ENCODE measurements around the gene ORC4. TPM values are rescaled to one million over a fixed set of nuclear protein-coding genes. Genes with fewer than 3 reads are reported as not detected.

Gene ORC4
- total and polyA plus RNA-seq, 2 of the 8 experiments (the other 6 are each of a cell fraction or from before 2014, with no cell fraction given) = 22.7 to 63.7 TPM

GRCh38 chr2:147976102-147976501, 44.4 kb downstream of the ORC4 start:
- Histone ChIP-seq H4K91ac (replicated peaks; ENCODE audit: insufficient read length, low read length) (no peak overlapping the region), H3K27me3 (replicated peaks in 1 of 4; ENCODE audit: control insufficient read depth in 3 of 4, extremely low read depth in 1 of 4, insufficient read depth in 3 of 4, low read length in 3 of 4) (no peaks in the 10 kb centered on the region), H3K23me2 (ENCODE audit: low read depth, low read length) (no peaks in the 10 kb centered on the region), H3K9ac (replicated peaks in 1 of 4; ENCODE audit: extremely low read depth in 1 of 4, low read depth in 3 of 4, low read length in 3 of 4) (no peak overlapping the region), H3K27ac (ENCODE audit: low read depth, low read length) (no peak overlapping the region), H3K23ac (ENCODE audit: insufficient read length) (no peak overlapping the region), H2BK15ac (ENCODE audit: low read length) (no peak overlapping the region), H3K4me3 (ENCODE audit: extremely low read depth in 1 of 4, insufficient read depth in 2 of 4, low read depth in 3 of 4, low read length in 4 of 4) (no peak overlapping the region), H2BK120ac (replicated peaks; ENCODE audit: low read depth, low read length) (no peak overlapping the region), H3K4me2 (ENCODE audit: insufficient read depth in 1 of 2, low read depth in 2 of 2, low read length in 2 of 2) (no peak overlapping the region), H3K79me2 (ENCODE audit: control insufficient read depth in 1 of 2, insufficient read depth in 2 of 2, low read length in 2 of 2) (peaks cover 0 to 64% of the 10 kb centered on the region in 2 experiments; a peak in 3 of 4 replicates), H4K8ac (ENCODE audit: extremely low read depth, insufficient read depth, low read length) (no peak overlapping the region), H2BK12ac (ENCODE audit: low read depth, low read length) (no peak overlapping the region), H3K79me1 (ENCODE audit: low read depth, low read length) (peaks cover 8% of the 10 kb centered on the region), H2AFZ (ENCODE audit: low read length) (no peak overlapping the region), H2BK20ac (ENCODE audit: low read length) (no peak overlapping the region), H3K18ac (ENCODE audit: extremely low read depth, low read length) (no peak overlapping the region), H3K14ac (ENCODE audit: insufficient read length) (no peak overlapping the region), H3K36me3 (ENCODE audit: control insufficient read depth in 2 of 4, insufficient read depth in 4 of 4, low read length in 3 of 4) (peaks cover 0 to 13% (median 0%) of the 10 kb centered on the region in 4 experiments; a peak in 1 of 8 replicates), H3K4me1 (replicated peaks in 1 of 4; ENCODE audit: control insufficient read depth in 3 of 4, insufficient read depth in 4 of 4, low read length in 3 of 4) (peaks cover 0 to 5% (median 0%) of the 10 kb centered on the region in 4 experiments; a peak in 1 of 7 replicates), H4K5ac (ENCODE audit: insufficient read length, low read depth, low read length) (no peak overlapping the region), H4K20me1 (replicated peaks in 1 of 2; ENCODE audit: control insufficient read depth in 1 of 2, insufficient read depth in 2 of 2, low read length in 2 of 2) (peaks cover 0 to 7% of the 10 kb centered on the region in 2 experiments), H3K9me3 (ENCODE audit: insufficient read depth in 2 of 2, low read depth in 1 of 2, low read length in 1 of 2) (no peaks in the 10 kb centered on the region), H3K56ac (replicated peaks; ENCODE audit: insufficient read length, low read depth, low read length) (no peak overlapping the region), H2AK5ac (ENCODE audit: low read depth, low read length) (no peak overlapping the region), H3K4ac (replicated peaks; ENCODE audit: insufficient read length, low read depth, low read length) (no peak overlapping the region), H2BK5ac (ENCODE audit: low read depth, low read length) (no peak overlapping the region)
- FAIRE-seq (no peak), DNase-seq (ENCODE audit: low read depth in 1 of 2, low spot score in 2 of 2) (no peak)
- POLR2A ChIA-PET (ENCODE audit: partially characterized antibody) = no interaction called here
- 86% methylated on average over 2 of the region's 2 CpGs; no CpG with 5 or more reads in 1 of the 2 experiments for WGBS, 2 experiments (ENCODE audit: extremely low coverage in 1 of 2, insufficient coverage in 1 of 2, insufficient read length in 1 of 2, insufficient replicate concordance in 2 of 2, low coverage in 1 of 2, low lambda C conversion rate in 2 of 2, missing lambda C conversion rate in 1 of 2)
- CTCF ChIA-PET (ENCODE audit: partially characterized antibody) = interaction anchor here (0.5 to 1.6 kb wide), 3 partner anchors 14 to 1003 kb away, joined by 3 to 5 read pairs (median 3); no protein-coding TSS in a partner anchor
- TF ChIP-seq SAP30 (IDR thresholded peaks at IDR 0.05; ENCODE audit: insufficient read depth, insufficient replicate concordance, low read length) (no peak), MAFK (IDR thresholded peaks at IDR 0.05; ENCODE audit: low read depth, low read length) (peak; percentile 43; the same call in 1 of the 2 replicates), BCL11A (IDR thresholded peaks at IDR 0.05; ENCODE audit: low read depth in 2 of 2, low read length in 2 of 2) (no peak), POLR2A (IDR thresholded peaks at IDR 0.05; ENCODE audit: control extremely low read depth in 1 of 2, low read depth in 2 of 2, low read length in 2 of 2) (no peak), SP1 (IDR thresholded peaks at IDR 0.05; ENCODE audit: low read depth, low read length) (no peak), CHD1 (IDR thresholded peaks at IDR 0.05; ENCODE audit: low read depth, low read length) (no peak), CHD2 (IDR thresholded peaks at IDR 0.05; ENCODE audit: low read length) (no peak)

Measured in H1 (cell line).